Right ventricle myocardium inferior (tissue), 1 donor: ENCODE results near the gene BTN1A1. TPM values are rescaled to one million over a fixed set of nuclear protein-coding genes. Genes with fewer than 3 reads are reported as not detected.
"Not testable (repeated sequence)": the region's sequence is repeated elsewhere in the genome, so short reads cannot be mapped to it uniquely, and the experiment has no call there.

Experiments
- ATAC-seq: fragments of 200-7000 bp; cut with Tn5 transposase; one replicate; pipeline ENCODE4 v1.9.1; 2020; ENCODE audit warnings: mild to moderate bottlenecking, moderate library complexity
- DNase-seq: peaks from one replicate; pipeline ENCODE4 v3.0.0; 2021; ENCODE audit errors: missing footprints
- intact Hi-C: fragments of 100-400 bp; cut with DNase I; formaldehyde crosslinking; loops from one replicate; pipeline ENCODE4 v1.11.0; 2022
- total RNA-seq: library from RNA; stranded (reverse); fragmentation: NEBNext Ultra II Directional; extraction: Animal tissue kit (Norgen Biotek cat#: 25700); gene quantifications from one replicate; pipeline ENCODE4 v1.2.1, GENCODE V29; 2021
- donor health status: DM: no; HTN: yes; CAD: no; lungs with severe emphysema.

The BTN1A1 gene
- total RNA-seq, 1 donor from 2014 or later, result not detected

- DNase-seq (peak; percentile 73), ATAC-seq (no peak)
- intact Hi-C loops, result no loop called here
Measured at GRCh38 chr6:26501482-26501986, 1.4 kb downstream of the BTN1A1 start.

GRCh38 chr6:26502165-26502564, 2.1 kb downstream of the BTN1A1 start:
- ATAC-seq (no peak), DNase-seq (no peak)
- intact Hi-C loops, result no loop called here

- ATAC-seq (no peak), DNase-seq (no peak)
- intact Hi-C loops, result no loop called here
Measured at GRCh38 chr6:26502626-26503025, 2.5 kb downstream of the BTN1A1 start.

- ATAC-seq (no peak), DNase-seq (no peak)
- intact Hi-C loops, result no loop called here
Measured at GRCh38 chr6:26507658-26508057, 7.6 kb downstream of the BTN1A1 start.

GRCh38 chr6:26511033-26511432, 10.9 kb downstream of the BTN1A1 start:
- DNase-seq, ATAC-seq, intact Hi-C loops: not testable (repeated sequence)

- no peak for ATAC-seq
- DNase-seq, result no peak
- intact Hi-C loops, result no loop called here
Measured at GRCh38 chr6:26514984-26515383, 14.9 kb downstream of the BTN1A1 start.

- intact Hi-C loops, result no loop called here
Measured at GRCh38 chr6:26516481-26517427, 16.7 kb downstream of the BTN1A1 start.

GRCh38 chr6:26519359-26519758, 19.3 kb downstream of the BTN1A1 start:
- intact Hi-C loops, result loop anchor here (2.0 kb wide), 1 partner anchor 73 kb away; no protein-coding TSS in a partner anchor
- ATAC-seq (no peak), DNase-seq (no peak)

More at GRCh38 chr6:26516481-26517427, 16.7 kb downstream of the BTN1A1 start:
- no peak for ATAC-seq
- DNase-seq, result no peak

- intact Hi-C loops, result loop anchor here (2.0 kb wide), 2 partner anchors 16 to 46 kb away; no protein-coding TSS in a partner anchor
- ATAC-seq (peak; percentile 43), DNase-seq (no peak)
Measured at GRCh38 chr6:26520237-26520849, 20.2 kb downstream of the BTN1A1 start.

- peak; percentile 90 for ATAC-seq
- intact Hi-C loops, result loop anchor here (1.0 to 2.0 kb wide), 4 partner anchors 11 to 46 kb away; no protein-coding TSS in a partner anchor
- DNase-seq, result peak; percentile 95
Measured at GRCh38 chr6:26520850-26521599, 20.9 kb downstream of the BTN1A1 start.

GRCh38 chr6:26521600-26522391, 21.7 kb downstream of the BTN1A1 start:
- ATAC-seq, result peak; percentile 96
- intact Hi-C loops, result loop anchor here (1.0 to 2.0 kb wide), 4 partner anchors 11 to 47 kb away; no protein-coding TSS in a partner anchor
- peak; percentile 93 for DNase-seq

GRCh38 chr6:26522486-26523228, 22.6 kb downstream of the BTN1A1 start:
- intact Hi-C loops, DNase-seq, ATAC-seq: not testable (repeated sequence)

- ATAC-seq, DNase-seq, intact Hi-C loops: not testable (repeated sequence)
Measured at GRCh38 chr6:26524314-26524713, 24.2 kb downstream of the BTN1A1 start.

- no peak for DNase-seq
- intact Hi-C loops, result no loop called here
- no peak for ATAC-seq
Measured at GRCh38 chr6:26524722-26525370, 24.7 kb downstream of the BTN1A1 start.

- intact Hi-C loops, result no loop called here
- ATAC-seq (no peak), DNase-seq (no peak)
Measured at GRCh38 chr6:26525838-26526237, 25.7 kb downstream of the BTN1A1 start.

- ATAC-seq (no peak), DNase-seq (no peak)
- intact Hi-C loops, result no loop called here
Measured at GRCh38 chr6:26526928-26527327, 26.8 kb downstream of the BTN1A1 start.

- ATAC-seq, result no peak
- intact Hi-C loops, result loop anchor here (10.0 kb wide), 2 partner anchors 505 to 945 kb away; partner anchors contain the start of gene ZNF184
- no peak for DNase-seq
Measured at GRCh38 chr6:26530203-26530602, 30.1 kb downstream of the BTN1A1 start.
